ENCODE results near the gene PSD. TPM values are rescaled to one million over a fixed set of nuclear protein-coding genes. Genes with fewer than 3 reads are reported as not detected.

The PSD gene
- total and polyA plus RNA-seq, 2 donors from 2014 or later, result 1.2 to 2.2 TPM

DNA sequence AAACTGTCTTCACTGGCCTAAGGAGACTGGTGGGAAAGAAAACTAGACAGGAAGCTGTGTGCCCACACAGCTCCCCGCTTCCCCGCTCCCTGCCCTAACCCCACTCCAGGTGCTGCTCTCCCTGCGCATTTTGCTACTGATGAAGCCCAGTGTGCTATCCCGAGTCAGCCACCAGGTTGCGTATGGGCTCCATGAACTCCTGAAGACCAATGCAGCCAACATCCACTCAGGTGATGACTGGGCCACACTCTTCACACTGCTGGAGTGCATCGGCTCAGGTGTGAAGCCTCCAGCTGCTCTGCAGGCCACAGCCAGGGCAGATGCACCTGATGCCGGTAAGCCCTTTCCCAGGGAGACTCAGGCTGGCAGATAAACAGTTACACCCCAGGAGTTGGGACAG, 43.3 kb downstream of the PSD start:
- peaks cover 0 to 2% (median 0%) of the 10 kb centered on the region in 3 donors for H3K9me3 ChIP-seq (ENCODE audit: control insufficient read depth in 2 of 3, insufficient read depth in 1 of 3, low read length in 3 of 3)
- H3K4me1 ChIP-seq (ENCODE audit: control insufficient read depth in 2 of 3, insufficient read depth in 2 of 3, low read depth in 1 of 3, low read length in 3 of 3), result no peaks in the 10 kb centered on the region
- H3K4me3 ChIP-seq (ENCODE audit: low read length in 3 of 3), result no peak overlapping the region
- no peak for DNase-seq
- TF ChIP-seq, protein P1, sequence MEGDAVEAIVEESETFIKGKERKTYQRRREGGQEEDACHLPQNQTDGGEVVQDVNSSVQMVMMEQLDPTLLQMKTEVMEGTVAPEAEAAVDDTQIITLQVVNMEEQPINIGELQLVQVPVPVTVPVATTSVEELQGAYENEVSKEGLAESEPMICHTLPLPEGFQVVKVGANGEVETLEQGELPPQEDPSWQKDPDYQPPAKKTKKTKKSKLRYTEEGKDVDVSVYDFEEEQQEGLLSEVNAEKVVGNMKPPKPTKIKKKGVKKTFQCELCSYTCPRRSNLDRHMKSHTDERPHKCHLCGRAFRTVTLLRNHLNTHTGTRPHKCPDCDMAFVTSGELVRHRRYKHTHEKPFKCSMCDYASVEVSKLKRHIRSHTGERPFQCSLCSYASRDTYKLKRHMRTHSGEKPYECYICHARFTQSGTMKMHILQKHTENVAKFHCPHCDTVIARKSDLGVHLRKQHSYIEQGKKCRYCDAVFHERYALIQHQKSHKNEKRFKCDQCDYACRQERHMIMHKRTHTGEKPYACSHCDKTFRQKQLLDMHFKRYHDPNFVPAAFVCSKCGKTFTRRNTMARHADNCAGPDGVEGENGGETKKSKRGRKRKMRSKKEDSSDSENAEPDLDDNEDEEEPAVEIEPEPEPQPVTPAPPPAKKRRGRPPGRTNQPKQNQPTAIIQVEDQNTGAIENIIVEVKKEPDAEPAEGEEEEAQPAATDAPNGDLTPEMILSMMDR (IDR thresholded peaks at IDR 0.05; ENCODE audit: borderline replicate concordance, extremely low read depth, insufficient read depth), result no peak
- no peak overlapping the region for H3K9ac ChIP-seq (ENCODE audit: low read length in 3 of 3)
- no peaks in the 10 kb centered on the region for H3K27me3 ChIP-seq (ENCODE audit: control insufficient read depth, insufficient read depth, low read length)
- no peak for FAIRE-seq
- H3K36me3 ChIP-seq (ENCODE audit: control insufficient read depth in 2 of 3, insufficient read depth in 3 of 3, low read length in 3 of 3), result peaks cover 12 to 60% (median 45%) of the 10 kb centered on the region in 3 donors
- intact Hi-C loops (cut with DNase I), result no loop called here
- no peak overlapping the region for H3K27ac ChIP-seq (ENCODE audit: low read depth in 2 of 2, low read length in 2 of 2)

DNA sequence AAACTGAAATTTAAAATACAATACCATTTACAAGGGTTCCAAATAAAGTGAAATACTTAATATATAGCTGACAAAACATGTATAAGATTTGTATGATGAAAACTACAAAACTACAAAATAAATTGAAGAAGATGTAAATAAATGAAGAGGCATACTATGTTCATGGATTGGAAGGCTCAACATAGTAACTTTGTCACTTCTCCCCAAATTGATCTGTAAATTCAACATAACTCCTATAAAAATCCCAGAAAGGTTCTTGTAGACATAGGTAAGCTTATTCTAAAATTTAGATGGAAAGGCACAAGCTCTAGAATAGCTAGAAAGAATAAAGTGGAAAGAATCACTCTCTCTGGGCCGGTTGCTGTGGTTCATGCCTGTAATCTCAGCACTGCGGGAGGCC, 47.3 kb downstream of the PSD start:
- Histone ChIP-seq H3K4me1 (ENCODE audit: control insufficient read depth in 2 of 3, insufficient read depth in 2 of 3, low read depth in 1 of 3, low read length in 3 of 3) (no peaks in the 10 kb centered on the region), H3K27ac (ENCODE audit: low read depth in 2 of 2, low read length in 2 of 2) (no peak overlapping the region), H3K9me3 (ENCODE audit: control insufficient read depth in 2 of 3, insufficient read depth in 1 of 3, low read length in 3 of 3) (peaks cover 0 to 2% (median 0%) of the 10 kb centered on the region in 3 donors), H3K27me3 (ENCODE audit: control insufficient read depth, insufficient read depth, low read length) (no peaks in the 10 kb centered on the region), H3K4me3 (ENCODE audit: low read length in 3 of 3) (no peak overlapping the region), H3K9ac (ENCODE audit: low read length in 3 of 3) (no peak overlapping the region), H3K36me3 (ENCODE audit: control insufficient read depth in 2 of 3, insufficient read depth in 3 of 3, low read length in 3 of 3) (peaks cover 22 to 73% (median 57%) of the 10 kb centered on the region in 3 donors)
- DNase-seq, result no peak
- FAIRE-seq, result no peak
- intact Hi-C loops (cut with DNase I), result no loop called here
- TF ChIP-seq, protein P1 (IDR thresholded peaks at IDR 0.05; ENCODE audit: borderline replicate concordance, extremely low read depth, insufficient read depth), result no peak

DNA sequence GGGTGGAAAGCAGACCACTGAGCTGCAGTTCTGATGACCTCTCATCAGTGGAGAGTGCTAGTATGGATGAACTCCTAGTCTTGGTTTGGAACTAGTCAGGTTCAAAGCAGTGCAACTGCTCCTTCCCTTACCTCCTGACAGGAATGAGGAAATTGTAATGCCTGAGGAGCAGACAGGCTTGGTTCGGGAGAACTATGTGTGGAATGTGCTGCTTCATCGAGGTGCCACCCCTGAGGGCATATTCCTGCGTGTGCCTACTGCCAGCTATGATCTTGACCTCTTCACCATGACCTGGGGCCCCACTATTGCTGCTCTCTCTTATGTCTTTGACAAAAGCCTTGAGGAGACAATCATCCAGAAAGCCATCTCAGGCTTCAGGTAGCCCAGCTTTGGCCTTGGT, 50.5 kb downstream of the PSD start:
- TF ChIP-seq, protein P1 (IDR thresholded peaks at IDR 0.05; ENCODE audit: borderline replicate concordance, extremely low read depth, insufficient read depth), result no peak
- Histone ChIP-seq H3K27me3 (ENCODE audit: control insufficient read depth, insufficient read depth, low read length) (no peaks in the 10 kb centered on the region), H3K4me3 (ENCODE audit: low read length in 3 of 3) (no peak overlapping the region), H3K36me3 (ENCODE audit: control insufficient read depth in 2 of 3, insufficient read depth in 3 of 3, low read length in 3 of 3) (peaks cover 24 to 76% (median 68%) of the 10 kb centered on the region in 3 donors), H3K9ac (ENCODE audit: low read length in 3 of 3) (no peak overlapping the region), H3K4me1 (ENCODE audit: control insufficient read depth in 2 of 3, insufficient read depth in 2 of 3, low read depth in 1 of 3, low read length in 3 of 3) (no peaks in the 10 kb centered on the region), H3K27ac (ENCODE audit: low read depth in 2 of 2, low read length in 2 of 2) (no peak overlapping the region), H3K9me3 (ENCODE audit: control insufficient read depth in 2 of 3, insufficient read depth in 1 of 3, low read length in 3 of 3) (peaks cover 0 to 2% (median 0%) of the 10 kb centered on the region in 3 donors)
- DNase-seq, result no peak
- no peak for FAIRE-seq
- intact Hi-C loops (cut with DNase I), result no loop called here

DNA sequence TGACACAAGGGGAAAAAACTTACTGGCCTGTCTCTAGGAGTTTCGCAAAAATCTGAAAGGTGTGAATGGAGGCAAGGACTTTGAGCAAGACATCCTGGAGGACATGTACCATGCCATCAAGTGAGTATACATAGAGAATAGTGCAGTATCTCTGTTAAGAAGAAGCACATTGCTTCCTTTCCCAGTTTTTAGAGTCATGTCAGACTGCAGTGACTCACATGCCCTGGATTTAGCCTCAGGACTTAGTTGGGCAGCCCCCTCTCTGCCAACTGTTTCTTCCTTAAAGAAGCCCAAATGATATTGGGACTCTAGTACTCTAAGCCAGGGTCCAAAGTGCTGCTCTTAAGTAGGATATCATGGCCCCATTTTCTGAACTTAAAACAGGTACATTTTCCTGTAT, 51.1 kb downstream of the PSD start:
- FAIRE-seq, result no peak
- intact Hi-C loops (cut with DNase I), result no loop called here
- Histone ChIP-seq H3K27me3 (ENCODE audit: control insufficient read depth, insufficient read depth, low read length) (no peaks in the 10 kb centered on the region), H3K9me3 (ENCODE audit: control insufficient read depth in 2 of 3, insufficient read depth in 1 of 3, low read length in 3 of 3) (peaks cover 0 to 2% (median 0%) of the 10 kb centered on the region in 3 donors), H3K36me3 (ENCODE audit: control insufficient read depth in 2 of 3, insufficient read depth in 3 of 3, low read length in 3 of 3) (peaks cover 25 to 77% (median 71%) of the 10 kb centered on the region in 3 donors), H3K9ac (ENCODE audit: low read length in 3 of 3) (no peak overlapping the region), H3K4me1 (ENCODE audit: control insufficient read depth in 2 of 3, insufficient read depth in 2 of 3, low read depth in 1 of 3, low read length in 3 of 3) (no peaks in the 10 kb centered on the region), H3K4me3 (ENCODE audit: low read length in 3 of 3) (no peak overlapping the region), H3K27ac (ENCODE audit: low read depth in 2 of 2, low read length in 2 of 2) (no peak overlapping the region)
- TF ChIP-seq, protein P1 (IDR thresholded peaks at IDR 0.05; ENCODE audit: borderline replicate concordance, extremely low read depth, insufficient read depth), result no peak
- DNase-seq, result no peak

All from kidney (tissue), 14 donors.